Measurements from ENCODE around the gene GPR32. TPM values are rescaled to one million over a fixed set of nuclear protein-coding genes. Genes with fewer than 3 reads are reported as not detected.

GPR32 gene
- total RNA-seq, 2 donors from 2014 or later = not detected

DNA sequence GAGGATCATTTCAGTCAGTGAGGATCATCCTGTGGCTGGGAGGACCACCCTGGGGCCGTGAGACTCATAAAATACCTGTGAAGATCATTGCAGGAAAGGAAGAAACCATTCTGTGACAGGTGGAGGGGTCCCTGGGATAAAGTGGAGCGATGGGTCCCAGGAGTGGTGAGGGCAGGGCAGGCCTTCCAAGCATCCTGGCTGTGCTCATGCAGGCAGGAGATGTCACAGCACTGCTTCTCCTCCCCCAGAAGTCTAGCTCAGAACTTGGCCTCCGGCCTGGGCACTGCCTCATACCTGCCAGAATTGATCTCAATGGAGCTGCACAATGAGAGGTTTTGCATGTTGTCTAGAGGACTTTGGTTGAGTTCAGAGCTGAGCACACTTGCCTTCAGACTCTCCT, 42.2 kb downstream of the GPR32 start:
- WGBS, 2 donors = 37 to 78% methylated on average over 2 to 3 of the region's 3 CpGs
- Histone ChIP-seq H3K27me3 (no peaks in the 10 kb centered on the region), H3K9me3 (no peaks in the 10 kb centered on the region), H3K36me3 (replicated peaks in 1 of 2; ENCODE audit: insufficient read depth in 1 of 2, low read depth in 2 of 2) (no peaks in the 10 kb centered on the region), H3K4me1 (peaks cover under 1% of the 10 kb centered on the region), H3K4me3 (no peak overlapping the region), H3K27ac (no peak overlapping the region)
- intact Hi-C loops (cut with DNase I) = no loop called here
- ATAC-seq (no peak), DNase-seq (no peak)
- TF ChIP-seq CTCF (IDR thresholded peaks at IDR 0.05) (no peak), POLR2A (IDR thresholded peaks at IDR 0.05) (no peak)

DNA sequence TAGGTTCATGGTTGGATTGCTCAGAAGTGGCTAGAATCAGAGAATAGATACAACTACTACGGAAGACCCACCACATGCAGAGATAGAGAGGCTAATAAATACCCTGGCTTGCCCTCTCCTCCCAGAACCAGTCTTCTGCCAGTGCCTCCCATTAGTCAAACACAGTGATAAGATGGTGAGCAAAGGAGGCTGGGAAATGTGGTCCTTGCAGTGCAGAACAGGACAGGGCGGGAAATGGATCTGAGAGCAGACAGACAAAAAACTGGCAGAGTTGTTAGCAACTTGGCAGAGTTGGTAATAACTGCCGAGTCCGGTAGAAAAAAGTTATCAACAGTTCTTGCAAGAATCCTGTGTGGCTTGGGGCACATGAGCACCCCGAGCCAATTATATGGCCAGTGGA, 44.6 kb downstream of the GPR32 start:
- H3K4me3 ChIP-seq = no peak overlapping the region
- H3K36me3 ChIP-seq (replicated peaks in 1 of 2; ENCODE audit: insufficient read depth in 1 of 2, low read depth in 2 of 2) = no peaks in the 10 kb centered on the region
- intact Hi-C loops (cut with DNase I) = no loop called here
- DNase-seq (peak in 2 of 4 donors; percentile 46 to 54), ATAC-seq (no peak)
- WGBS, 2 donors = 42 to 43% methylated on average over 5 of the region's 5 CpGs
- no peaks in the 10 kb centered on the region for H3K27me3 ChIP-seq
- TF ChIP-seq CTCF (IDR thresholded peaks at IDR 0.05) = no peak
- no peak for TF ChIP-seq POLR2A (IDR thresholded peaks at IDR 0.05)
- H3K4me1 ChIP-seq = peaks cover 23% of the 10 kb centered on the region
- no peaks in the 10 kb centered on the region for H3K9me3 ChIP-seq
- no peak overlapping the region for H3K27ac ChIP-seq

DNA sequence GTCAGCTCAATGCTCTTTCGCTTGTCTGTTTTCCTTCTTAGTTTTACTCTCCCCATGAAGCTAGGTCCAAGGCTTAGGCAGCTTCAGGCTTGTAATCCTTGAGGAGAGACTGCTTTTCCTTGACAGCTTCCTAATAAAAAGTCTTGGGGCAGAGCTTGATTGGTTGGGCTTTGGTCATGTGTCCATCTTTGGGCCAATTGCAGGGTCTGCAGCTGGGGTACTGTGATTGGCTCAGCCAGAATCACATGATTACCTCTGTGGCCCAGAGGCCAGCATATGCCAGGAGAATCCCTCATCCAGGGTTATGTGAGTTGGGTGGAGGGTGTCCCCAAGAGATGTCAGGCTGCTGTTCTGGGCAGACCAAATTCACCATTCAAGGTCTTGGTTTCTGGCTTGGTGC, 45.2 kb downstream of the GPR32 start:
- Histone ChIP-seq H3K9me3 (no peaks in the 10 kb centered on the region), H3K4me1 (peaks cover 28% of the 10 kb centered on the region), H3K36me3 (replicated peaks in 1 of 2; ENCODE audit: insufficient read depth in 1 of 2, low read depth in 2 of 2) (no peaks in the 10 kb centered on the region), H3K27ac (no peak overlapping the region), H3K4me3 (no peak overlapping the region), H3K27me3 (no peaks in the 10 kb centered on the region)
- no peak for TF ChIP-seq POLR2A (IDR thresholded peaks at IDR 0.05)
- no peak for TF ChIP-seq CTCF (IDR thresholded peaks at IDR 0.05)
- ATAC-seq = no peak
- intact Hi-C loops (cut with DNase I) = no loop called here
- peak in 1 of 4 donors; percentile 32 for DNase-seq
- WGBS, 2 donors = 100% methylated on average over 1 of the region's 1 CpG

GRCh38 chr19:50817941-50818858, 47.9 kb downstream of the GPR32 start:
- intact Hi-C loops (cut with DNase I) = no loop called here
- Histone ChIP-seq H3K36me3 (replicated peaks in 1 of 2; ENCODE audit: insufficient read depth in 1 of 2, low read depth in 2 of 2) (no peaks in the 10 kb centered on the region), H3K4me3 (no peak overlapping the region), H3K27me3 (no peaks in the 10 kb centered on the region), H3K9me3 (no peaks in the 10 kb centered on the region), H3K27ac (peak overlapping the region; percentile 75 to 92 (median 82)), H3K4me1 (peaks cover 53% of the 10 kb centered on the region)
- ATAC-seq (peak; percentile 77), DNase-seq (peak; percentile 93 to 97 (median 94))
- WGBS, 2 donors = 10 to 29% methylated on average over 10 to 51 of the region's 52 CpGs
- TF ChIP-seq CTCF (IDR thresholded peaks at IDR 0.05) = no peak
- TF ChIP-seq POLR2A (IDR thresholded peaks at IDR 0.05) = peak in 2 of 3 donors; percentile 15 to 32

Data from body of pancreas (tissue), 4 donors.